ENCODE measurements around the gene CHST8. TPM values are rescaled to one million over a fixed set of nuclear protein-coding genes. Genes with fewer than 3 reads are reported as not detected.
"Not testable (repeated sequence)": the region's sequence is repeated elsewhere in the genome, so short reads cannot be mapped to it uniquely, and the experiment has no call there.

The CHST8 gene
- total RNA-seq, 1 donor from 2014 or later: not detected

DNA sequence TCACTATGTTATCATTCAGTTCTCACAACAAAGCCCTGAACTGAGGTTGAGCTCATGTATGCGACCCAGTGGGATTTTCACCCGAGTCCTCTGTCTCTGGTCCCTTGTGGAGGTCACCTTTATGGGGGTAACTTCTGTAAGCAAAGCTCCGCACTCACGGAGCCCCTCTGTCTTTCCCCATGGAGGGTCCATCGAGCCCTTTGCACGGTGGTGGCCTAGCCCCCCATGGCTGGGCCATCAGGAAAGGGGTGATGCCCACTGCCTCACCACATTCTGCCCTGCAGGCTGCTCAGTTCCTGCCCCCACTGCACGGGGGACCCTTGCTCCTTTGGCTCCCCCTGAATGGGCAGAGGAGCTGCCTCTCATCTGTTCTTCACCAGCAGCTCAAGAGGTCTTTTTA is 39.6 kb downstream of the CHST8 start:
- no peaks in the 10 kb centered on the region for H3K9me3 Mint-ChIP-seq

DNA sequence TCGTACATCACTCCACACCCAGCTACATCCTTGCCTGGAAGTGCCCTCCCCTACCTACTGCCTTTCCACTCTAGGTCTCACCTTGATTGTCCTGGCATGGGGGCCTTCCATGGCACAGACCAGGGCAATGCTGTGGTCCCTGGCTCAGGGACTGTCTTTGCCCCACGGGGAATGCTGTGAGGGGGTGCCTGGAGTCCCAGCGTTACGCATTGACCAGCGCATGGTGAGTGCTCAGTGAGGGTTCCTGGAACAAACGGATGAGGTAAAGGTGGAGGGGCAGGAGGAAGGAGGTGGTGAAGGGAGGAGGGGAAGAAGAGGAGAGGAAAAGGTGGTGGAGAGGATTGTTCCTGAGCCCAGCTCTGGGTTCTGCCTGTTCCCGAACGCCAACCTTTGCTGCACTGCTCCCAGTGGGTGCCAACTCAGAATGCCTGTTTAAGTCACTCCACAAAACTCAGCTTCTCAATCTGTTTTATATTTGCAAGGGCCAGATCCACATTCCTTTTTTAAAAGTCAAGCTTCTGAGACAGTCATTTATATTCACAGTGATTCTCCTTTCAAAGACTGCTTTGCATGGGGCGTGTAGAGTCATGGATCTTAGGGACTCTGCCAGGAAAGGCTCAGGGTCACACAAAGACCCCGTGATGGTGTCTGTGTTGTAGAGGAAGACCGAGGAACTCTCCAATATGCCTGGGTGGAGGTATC is 40.8 kb downstream of the CHST8 start:
- Mint-ChIP-seq H3K9me3 (no peaks in the 10 kb centered on the region), H3K4me3 (no peak overlapping the region), H3K36me3 (ENCODE audit: low read depth) (no peaks in the 10 kb centered on the region), H3K27me3 (ENCODE audit: insufficient read depth) (peaks cover 2% of the 10 kb centered on the region), H3K27ac (no peak overlapping the region), H3K4me1 (ENCODE audit: low read depth) (no peaks in the 10 kb centered on the region)
- intact Hi-C loops (cut with micrococcal nuclease): no loop called here
- DNase-seq (ENCODE audit: low spot score): no peak

More for the DNA sequence above, 39.6 kb downstream of the CHST8 start:
- intact Hi-C loops (cut with micrococcal nuclease): no loop called here
- Mint-ChIP-seq H3K27ac (no peak overlapping the region), H3K27me3 (ENCODE audit: insufficient read depth) (peaks cover 5% of the 10 kb centered on the region), H3K4me3 (no peak overlapping the region), H3K36me3 (ENCODE audit: low read depth) (no peaks in the 10 kb centered on the region), H3K4me1 (ENCODE audit: low read depth) (no peaks in the 10 kb centered on the region)
- no peak for DNase-seq (ENCODE audit: low spot score)

DNA sequence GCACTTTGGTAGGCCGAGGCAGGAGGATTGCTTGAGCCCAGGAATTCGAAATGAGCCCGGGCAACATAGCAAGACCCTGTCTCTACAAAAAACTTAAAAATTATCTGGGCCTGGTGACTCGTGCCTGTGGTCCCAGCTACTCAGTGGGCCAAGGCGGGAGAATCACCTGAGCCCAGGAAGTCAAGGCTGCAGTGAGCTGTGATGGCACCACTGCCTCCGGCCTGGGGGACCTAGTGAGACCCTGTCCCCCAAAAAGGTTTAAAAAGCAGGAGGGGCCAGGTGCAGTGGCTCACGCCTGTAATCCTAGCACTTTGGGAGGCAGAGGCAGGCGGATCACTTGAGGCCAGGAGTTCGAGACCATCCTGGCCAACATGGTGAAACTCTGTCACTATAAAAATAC is 41.6 kb downstream of the CHST8 start:
- not testable (repeated sequence) for H3K36me3 Mint-ChIP-seq (ENCODE audit: low read depth); H3K4me3 Mint-ChIP-seq

GRCh38 chr19:33664744-33665143 is 43.0 kb downstream of the CHST8 start:
- DNase-seq (ENCODE audit: low spot score): no peak
- H3K27me3 Mint-ChIP-seq (ENCODE audit: insufficient read depth): peaks cover 2% of the 10 kb centered on the region
- H3K27ac Mint-ChIP-seq: no peak overlapping the region
- intact Hi-C loops (cut with micrococcal nuclease): no loop called here
- H3K9me3 Mint-ChIP-seq: no peaks in the 10 kb centered on the region
- no peak overlapping the region for H3K4me3 Mint-ChIP-seq
- no peaks in the 10 kb centered on the region for H3K4me1 Mint-ChIP-seq (ENCODE audit: low read depth)
- H3K36me3 Mint-ChIP-seq (ENCODE audit: low read depth): no peaks in the 10 kb centered on the region

More for the DNA sequence above, 41.6 kb downstream of the CHST8 start:
- H3K4me1 Mint-ChIP-seq (ENCODE audit: low read depth); intact Hi-C loops (cut with micrococcal nuclease); DNase-seq (ENCODE audit: low spot score); H3K9me3 Mint-ChIP-seq; H3K27ac Mint-ChIP-seq; H3K27me3 Mint-ChIP-seq (ENCODE audit: insufficient read depth): not testable (repeated sequence)

GRCh38 chr19:33665776-33666595 is 44.2 kb downstream of the CHST8 start:
- no peaks in the 10 kb centered on the region for H3K9me3 Mint-ChIP-seq
- intact Hi-C loops (cut with micrococcal nuclease): no loop called here
- H3K27me3 Mint-ChIP-seq (ENCODE audit: insufficient read depth): peaks cover 3% of the 10 kb centered on the region
- DNase-seq (ENCODE audit: low spot score): no peak
- H3K27ac Mint-ChIP-seq: no peak overlapping the region
- H3K36me3 Mint-ChIP-seq (ENCODE audit: low read depth): no peaks in the 10 kb centered on the region
- H3K4me1 Mint-ChIP-seq (ENCODE audit: low read depth): no peaks in the 10 kb centered on the region
- no peak overlapping the region for H3K4me3 Mint-ChIP-seq

- Mint-ChIP-seq H3K36me3 (ENCODE audit: low read depth) (no peaks in the 10 kb centered on the region), H3K4me1 (ENCODE audit: low read depth) (no peaks in the 10 kb centered on the region)
Observed at GRCh38 chr19:33667141-33667650, 45.4 kb downstream of the CHST8 start.

DNA sequence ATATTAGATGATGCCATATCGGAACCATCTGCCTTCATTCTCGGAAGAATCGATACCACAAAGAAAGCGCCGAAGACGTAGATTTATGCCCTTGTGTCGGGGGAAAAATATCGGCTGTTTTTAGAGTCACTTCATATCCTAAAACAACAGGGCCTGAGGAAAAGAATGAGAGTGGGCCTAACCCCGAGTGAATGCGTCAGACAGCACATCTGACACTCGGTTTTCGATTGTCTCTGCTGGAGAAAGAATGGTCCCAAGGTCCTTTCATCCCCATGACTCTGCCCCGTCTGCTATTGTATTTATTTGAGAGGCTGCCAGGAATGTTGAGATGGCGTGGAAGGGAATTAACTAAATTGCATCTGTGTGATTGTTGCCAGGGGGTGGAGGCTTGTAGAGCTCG is 46.1 kb downstream of the CHST8 start:
- no peak overlapping the region for H3K27ac Mint-ChIP-seq
- no peaks in the 10 kb centered on the region for H3K9me3 Mint-ChIP-seq
- no peaks in the 10 kb centered on the region for H3K4me1 Mint-ChIP-seq (ENCODE audit: low read depth)
- H3K36me3 Mint-ChIP-seq (ENCODE audit: low read depth): no peaks in the 10 kb centered on the region
- no peak overlapping the region for H3K4me3 Mint-ChIP-seq
- peaks cover 3% of the 10 kb centered on the region for H3K27me3 Mint-ChIP-seq (ENCODE audit: insufficient read depth)
- no peak for DNase-seq (ENCODE audit: low spot score)
- intact Hi-C loops (cut with micrococcal nuclease): no loop called here

More at GRCh38 chr19:33667141-33667650, 45.4 kb downstream of the CHST8 start:
- peaks cover 3% of the 10 kb centered on the region for H3K27me3 Mint-ChIP-seq (ENCODE audit: insufficient read depth)
- intact Hi-C loops (cut with micrococcal nuclease): no loop called here
- DNase-seq (ENCODE audit: low spot score): no peak
- H3K27ac Mint-ChIP-seq: no peak overlapping the region
- H3K9me3 Mint-ChIP-seq: no peaks in the 10 kb centered on the region
- no peak overlapping the region for H3K4me3 Mint-ChIP-seq

GRCh38 chr19:33668968-33669367 is 47.2 kb downstream of the CHST8 start:
- no peak for DNase-seq (ENCODE audit: low spot score)
- Mint-ChIP-seq H3K27me3 (ENCODE audit: insufficient read depth) (peaks cover 3% of the 10 kb centered on the region), H3K4me1 (ENCODE audit: low read depth) (no peaks in the 10 kb centered on the region), H3K36me3 (ENCODE audit: low read depth) (no peaks in the 10 kb centered on the region), H3K9me3 (no peaks in the 10 kb centered on the region), H3K4me3 (no peak overlapping the region), H3K27ac (no peak overlapping the region)
- intact Hi-C loops (cut with micrococcal nuclease): no loop called here

DNA sequence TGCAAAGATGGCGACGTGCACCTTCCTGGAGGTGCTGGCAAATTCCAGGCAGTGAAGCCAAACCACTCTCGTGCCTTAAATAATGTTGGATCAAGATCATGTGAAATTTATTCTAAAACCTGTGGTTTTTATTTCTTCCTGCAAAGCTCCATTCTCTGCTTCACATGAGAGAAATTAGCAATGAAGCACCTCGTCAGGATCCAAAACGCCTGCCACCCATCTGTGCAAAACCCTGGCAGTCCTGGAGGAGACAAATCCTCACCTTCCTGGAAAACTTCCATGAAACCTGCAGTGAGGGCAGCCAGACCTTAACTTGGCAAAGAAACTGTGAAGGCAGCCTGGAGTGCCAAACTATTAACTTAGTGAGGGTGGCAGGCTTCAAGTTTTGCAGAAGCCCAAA is 47.6 kb downstream of the CHST8 start:
- H3K36me3 Mint-ChIP-seq (ENCODE audit: low read depth): no peaks in the 10 kb centered on the region
- peaks cover 2% of the 10 kb centered on the region for H3K27me3 Mint-ChIP-seq (ENCODE audit: insufficient read depth)
- DNase-seq (ENCODE audit: low spot score): no peak
- no peaks in the 10 kb centered on the region for H3K4me1 Mint-ChIP-seq (ENCODE audit: low read depth)
- H3K4me3 Mint-ChIP-seq: no peak overlapping the region
- intact Hi-C loops (cut with micrococcal nuclease): no loop called here
- H3K9me3 Mint-ChIP-seq: no peaks in the 10 kb centered on the region
- no peak overlapping the region for H3K27ac Mint-ChIP-seq

DNA sequence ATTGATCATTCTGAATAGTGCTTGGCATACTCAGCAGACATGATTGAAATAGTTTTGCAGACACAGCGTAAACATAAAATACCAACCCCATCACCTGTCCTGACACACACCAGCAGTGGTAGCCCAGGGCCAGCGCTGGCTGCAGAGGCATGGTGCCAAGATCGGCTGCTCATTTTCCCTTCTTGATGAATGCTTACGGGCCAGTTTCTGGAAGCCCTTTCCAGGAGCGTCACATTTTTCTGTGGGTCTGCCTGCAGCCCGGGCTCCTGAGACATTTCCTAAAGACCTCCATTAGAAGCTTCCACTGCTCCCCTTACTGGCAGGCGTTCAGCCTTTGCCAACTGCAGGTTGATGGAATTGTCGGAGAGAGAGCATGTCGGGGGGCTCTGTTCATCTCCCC is 48.6 kb downstream of the CHST8 start:
- Mint-ChIP-seq H3K4me3 (no peak overlapping the region), H3K27ac (no peak overlapping the region), H3K27me3 (ENCODE audit: insufficient read depth) (peaks cover 1% of the 10 kb centered on the region), H3K9me3 (no peaks in the 10 kb centered on the region), H3K4me1 (ENCODE audit: low read depth) (no peaks in the 10 kb centered on the region), H3K36me3 (ENCODE audit: low read depth) (no peaks in the 10 kb centered on the region)
- DNase-seq (ENCODE audit: low spot score): no peak
- intact Hi-C loops (cut with micrococcal nuclease): no loop called here

GRCh38 chr19:33671211-33671610 is 49.5 kb downstream of the CHST8 start:
- peaks cover 1% of the 10 kb centered on the region for H3K27me3 Mint-ChIP-seq (ENCODE audit: insufficient read depth)
- no peak overlapping the region for H3K4me3 Mint-ChIP-seq
- no peaks in the 10 kb centered on the region for H3K36me3 Mint-ChIP-seq (ENCODE audit: low read depth)
- DNase-seq (ENCODE audit: low spot score): no peak
- intact Hi-C loops (cut with micrococcal nuclease): no loop called here
- H3K4me1 Mint-ChIP-seq (ENCODE audit: low read depth): no peaks in the 10 kb centered on the region
- H3K27ac Mint-ChIP-seq: no peak overlapping the region
- no peaks in the 10 kb centered on the region for H3K9me3 Mint-ChIP-seq

DNA sequence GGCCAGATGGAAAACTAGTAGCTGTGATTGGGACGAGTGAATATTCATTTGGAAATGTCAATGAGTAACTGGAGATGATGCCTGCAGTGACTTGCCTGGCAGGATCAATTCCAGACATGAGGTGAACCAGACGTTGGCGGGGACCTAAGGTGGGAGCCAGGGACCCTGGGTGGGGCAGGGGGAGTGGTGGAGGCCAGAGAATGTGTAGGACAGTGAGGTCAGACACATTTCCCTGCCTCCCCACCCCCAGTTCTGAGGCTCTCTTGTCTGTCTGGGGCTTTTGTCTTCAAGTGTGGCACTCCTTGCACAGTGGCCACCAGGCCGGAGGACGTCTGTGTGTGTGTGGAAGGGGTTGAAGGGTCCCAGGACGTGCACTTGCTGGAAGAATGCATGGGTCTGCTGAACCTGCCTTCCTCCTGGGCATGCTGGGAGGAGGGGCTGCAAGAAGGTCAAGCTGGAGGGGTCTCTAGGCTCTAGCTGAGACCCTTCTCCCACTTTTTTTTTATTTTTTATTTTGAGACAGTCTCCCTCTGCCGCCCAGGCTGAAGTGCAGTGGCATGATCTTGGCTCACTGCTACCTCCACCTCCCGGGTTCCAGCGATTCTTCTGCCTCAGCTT is 51.6 kb downstream of the CHST8 start:
- no peak for DNase-seq (ENCODE audit: low spot score)
- no peak overlapping the region for H3K4me3 Mint-ChIP-seq
- H3K27ac Mint-ChIP-seq: no peak overlapping the region
- peaks cover 1% of the 10 kb centered on the region for H3K27me3 Mint-ChIP-seq (ENCODE audit: insufficient read depth)
- H3K9me3 Mint-ChIP-seq: no peaks in the 10 kb centered on the region
- no peaks in the 10 kb centered on the region for H3K4me1 Mint-ChIP-seq (ENCODE audit: low read depth)
- intact Hi-C loops (cut with micrococcal nuclease): no loop called here
- no peaks in the 10 kb centered on the region for H3K36me3 Mint-ChIP-seq (ENCODE audit: low read depth)
